Erythroblast (primary cell): ENCODE results near the gene GFAP.

Experiments
- DNase-seq, 2 experiments: peaks; one replicate each; lab custom pipeline; 2025; lab: John Stamatoyannopoulos, UW
- GATA1 ChIP-seq: IDR thresholded peaks from 2 replicates; pipeline ENCODE4 v1.6.1; 2011; ENCODE audit warnings: low read depth, mild to moderate bottlenecking, control low read depth, low read length, moderate library complexity
- POLR2A ChIP-seq: IDR thresholded peaks from 2 replicates; pipeline ENCODE4 v1.6.1; 2011; ENCODE audit warnings: mild to moderate bottlenecking, low read length

The GFAP gene

DNA sequence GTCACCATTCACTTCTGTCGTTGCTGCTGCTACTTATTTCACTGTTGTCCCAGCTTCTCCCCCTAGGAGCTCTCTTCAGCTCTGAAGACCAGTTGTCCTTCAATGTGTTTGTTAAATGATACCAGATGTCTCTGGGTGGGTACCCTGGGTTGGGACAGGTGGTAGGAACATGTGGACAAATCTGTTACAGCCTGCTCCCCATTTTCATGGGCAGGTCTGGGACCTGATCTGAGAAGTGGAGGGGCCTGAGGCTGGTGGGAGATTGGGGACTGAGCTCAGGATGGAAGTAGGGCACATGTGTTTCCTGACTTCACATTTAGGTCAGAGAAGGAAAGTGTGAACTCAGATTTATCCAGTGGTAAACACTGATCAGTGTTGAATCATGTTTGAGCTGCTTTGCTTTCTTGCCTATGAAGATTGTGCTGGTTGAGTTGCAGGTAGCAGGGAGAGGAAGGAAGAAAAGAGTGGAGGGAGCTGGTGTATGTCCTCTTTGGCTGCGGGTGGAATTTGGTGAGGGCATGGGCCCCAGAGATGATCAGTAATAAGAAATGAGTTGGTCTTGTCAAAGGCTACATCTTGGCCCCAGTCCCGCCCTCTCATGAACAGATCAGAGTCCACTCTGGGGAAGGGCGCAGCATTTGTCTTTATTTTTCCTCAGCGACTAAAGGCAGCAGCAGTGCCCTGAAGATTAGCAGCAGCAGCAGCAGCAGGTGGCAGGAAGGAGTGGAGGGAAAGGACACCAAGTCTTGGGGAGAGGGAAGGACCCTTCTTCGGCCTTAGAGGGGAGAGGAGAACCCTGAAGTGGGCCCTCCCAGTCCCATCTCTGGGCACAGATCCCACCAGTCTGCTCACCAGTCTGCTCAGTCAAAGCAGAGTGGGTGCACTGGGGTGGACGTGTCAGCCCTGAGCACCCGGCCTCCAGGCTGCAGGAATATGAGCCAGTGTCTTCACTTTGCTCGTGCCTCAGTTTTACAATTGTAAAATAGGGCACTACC, 10.0 kb downstream of the GFAP start:
- no peak for DNase-seq
- TF ChIP-seq POLR2A (no peak), GATA1 (no peak)

DNA sequence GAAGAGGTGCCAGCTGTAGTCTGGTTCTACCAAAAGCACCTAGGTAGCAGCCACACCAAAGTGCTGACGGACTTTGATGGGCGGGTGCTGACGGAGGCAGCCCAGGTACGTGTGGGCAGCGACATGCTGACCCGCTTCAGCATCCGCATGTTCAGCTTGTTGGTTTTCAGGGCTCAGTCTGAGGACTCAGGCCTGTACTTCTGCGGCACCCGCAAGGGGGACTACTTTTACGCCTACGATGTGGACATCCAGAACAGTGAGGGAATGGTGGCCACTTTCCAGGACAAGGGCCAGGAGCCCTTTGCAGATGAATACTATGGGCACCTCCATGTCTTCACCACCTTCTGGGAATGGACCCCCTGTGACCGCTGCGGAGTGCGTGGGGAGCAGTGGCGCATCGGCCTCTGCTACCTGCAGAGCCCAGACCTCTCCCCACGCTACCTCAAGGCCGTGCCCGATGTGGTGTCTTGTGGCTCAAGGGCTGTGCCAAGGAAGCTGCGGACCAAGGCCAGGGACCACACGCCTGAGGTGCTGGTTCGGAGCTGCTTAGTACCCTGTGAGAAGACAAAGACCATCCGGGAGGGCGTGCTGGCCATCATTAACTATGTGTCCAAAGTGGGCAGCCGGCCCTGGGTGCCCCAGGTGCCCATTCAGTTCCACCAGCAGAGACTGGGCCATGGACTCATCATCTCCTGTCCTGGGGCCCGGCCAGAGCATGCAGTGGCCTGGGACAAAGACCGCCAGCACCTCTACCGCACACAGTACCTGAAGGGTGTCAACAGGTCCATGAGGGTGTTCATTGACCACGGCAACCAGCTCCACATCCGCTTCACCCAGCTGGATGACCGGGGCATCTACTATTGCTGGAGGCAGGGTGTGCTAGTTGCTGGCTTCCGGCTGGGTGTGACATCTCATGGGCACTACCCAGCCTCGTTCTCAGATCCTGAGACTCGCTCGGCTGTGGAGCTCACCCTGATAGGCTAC, 11.0 kb downstream of the GFAP start:
- TF ChIP-seq GATA1 = no peak
- no peak for TF ChIP-seq POLR2A
- no peak for DNase-seq

DNA sequence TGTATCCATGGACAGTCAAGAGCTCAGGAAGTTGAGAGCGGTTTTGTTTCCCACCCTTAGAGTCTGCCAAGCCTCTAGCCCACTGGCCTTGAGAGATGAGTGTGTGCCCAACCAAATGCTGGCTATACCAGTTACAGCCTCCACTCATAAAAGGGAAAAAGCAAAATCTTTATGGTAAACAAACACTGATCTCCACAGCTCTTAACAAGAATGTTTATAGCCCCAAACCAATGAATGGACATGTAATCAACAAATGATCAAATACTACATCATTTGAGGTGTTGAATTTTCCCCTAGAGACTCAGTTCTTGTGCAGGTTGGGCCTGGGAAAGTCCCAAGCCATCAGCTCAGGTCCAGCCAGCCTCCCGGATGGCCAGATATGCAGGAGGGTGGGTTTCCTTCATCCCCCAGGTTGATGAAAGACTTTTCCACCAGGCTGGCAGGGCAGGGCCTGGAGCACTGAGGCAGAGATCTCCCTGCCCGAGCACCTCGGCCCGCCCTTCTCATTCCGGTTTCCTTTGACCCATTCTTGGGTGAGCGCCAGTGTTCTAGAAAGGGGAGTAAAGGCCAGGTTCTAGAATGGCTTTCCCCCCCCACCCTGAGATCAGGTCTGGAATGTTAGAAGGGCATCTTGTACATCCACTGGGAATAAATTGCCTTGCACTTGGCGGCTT, 12.2 kb downstream of the GFAP start:
- no peak for TF ChIP-seq POLR2A
- no peak for TF ChIP-seq GATA1
- no peak for DNase-seq

DNA sequence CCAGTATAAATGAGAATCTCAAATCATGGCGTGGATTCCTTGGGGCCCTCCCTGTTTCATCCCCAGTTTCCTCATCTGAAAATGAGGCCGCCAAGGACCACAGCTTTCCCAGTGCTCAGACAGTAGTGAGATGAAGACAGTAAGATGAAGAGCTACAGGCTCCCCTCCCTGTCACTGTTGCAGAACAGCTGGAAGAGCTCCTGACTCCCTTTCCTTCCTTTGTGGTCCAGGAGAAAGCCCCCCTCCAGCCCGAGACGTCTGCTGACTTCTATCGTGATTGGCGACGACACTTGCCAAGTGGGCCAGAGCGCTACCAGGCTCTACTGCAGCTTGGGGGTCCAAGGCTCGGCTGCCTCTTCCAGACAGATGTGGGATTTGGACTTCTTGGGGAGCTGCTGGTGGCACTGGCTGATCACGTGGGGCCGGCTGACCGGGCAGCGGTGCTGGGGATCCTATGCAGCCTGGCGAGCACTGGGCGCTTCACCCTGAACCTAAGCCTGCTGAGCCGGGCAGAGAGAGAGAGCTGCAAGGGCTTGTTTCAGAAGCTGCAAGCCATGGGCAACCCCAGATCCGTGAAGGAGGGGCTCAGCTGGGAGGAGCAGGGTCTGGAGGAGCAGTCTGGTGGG, 13.1 kb downstream of the GFAP start:
- no peak for DNase-seq
- TF ChIP-seq GATA1 (no peak), POLR2A (no peak)

DNA sequence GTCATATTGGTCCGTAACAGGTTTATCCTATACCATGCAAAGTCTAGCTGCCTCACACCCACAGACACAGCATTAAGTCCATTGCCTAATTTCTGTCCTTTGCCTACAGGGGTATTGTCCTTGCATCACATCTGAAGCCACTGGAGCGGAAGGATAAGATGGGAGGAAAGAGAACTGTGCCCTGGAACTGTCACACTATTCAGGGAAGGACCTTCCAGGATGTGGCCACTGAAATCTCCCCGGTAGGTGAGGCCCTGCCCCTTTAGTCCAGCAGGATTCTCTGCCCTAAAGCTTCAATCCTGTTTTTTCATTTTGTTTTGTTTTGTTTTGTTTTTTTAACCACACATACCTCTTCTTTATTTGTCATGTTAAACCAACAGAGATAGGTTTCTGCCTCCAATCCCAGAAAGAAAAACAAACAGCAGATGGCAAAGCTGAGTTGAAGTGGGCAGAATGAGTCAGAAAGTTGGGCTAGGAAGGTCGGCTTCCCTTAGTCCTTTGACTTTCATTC, 13.8 kb downstream of the GFAP start:
- TF ChIP-seq GATA1 = no peak
- no peak for TF ChIP-seq POLR2A
- DNase-seq = no peak

DNA sequence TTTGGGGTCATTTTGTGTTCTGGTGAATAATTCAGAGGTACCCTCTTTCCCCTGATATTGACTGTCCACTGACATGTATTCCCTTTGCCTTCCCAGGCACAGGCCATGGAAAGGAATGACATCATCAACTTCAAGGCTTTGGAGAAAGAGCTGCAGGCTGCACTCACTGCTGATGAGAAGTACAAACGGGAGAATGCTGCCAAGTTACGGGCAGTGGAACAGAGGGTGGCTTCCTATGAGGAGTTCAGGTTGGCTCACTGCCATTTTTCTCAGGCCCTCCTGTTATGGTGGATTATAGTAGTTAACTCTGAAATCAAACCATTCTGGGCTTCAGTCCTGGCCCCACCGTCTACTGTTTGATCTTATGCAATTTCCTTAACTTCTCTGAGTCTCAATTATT, 14.4 kb downstream of the GFAP start:
- no peak for TF ChIP-seq GATA1
- TF ChIP-seq POLR2A = no peak
- peak in 1 of 2 experiments; percentile 24 for DNase-seq

DNA sequence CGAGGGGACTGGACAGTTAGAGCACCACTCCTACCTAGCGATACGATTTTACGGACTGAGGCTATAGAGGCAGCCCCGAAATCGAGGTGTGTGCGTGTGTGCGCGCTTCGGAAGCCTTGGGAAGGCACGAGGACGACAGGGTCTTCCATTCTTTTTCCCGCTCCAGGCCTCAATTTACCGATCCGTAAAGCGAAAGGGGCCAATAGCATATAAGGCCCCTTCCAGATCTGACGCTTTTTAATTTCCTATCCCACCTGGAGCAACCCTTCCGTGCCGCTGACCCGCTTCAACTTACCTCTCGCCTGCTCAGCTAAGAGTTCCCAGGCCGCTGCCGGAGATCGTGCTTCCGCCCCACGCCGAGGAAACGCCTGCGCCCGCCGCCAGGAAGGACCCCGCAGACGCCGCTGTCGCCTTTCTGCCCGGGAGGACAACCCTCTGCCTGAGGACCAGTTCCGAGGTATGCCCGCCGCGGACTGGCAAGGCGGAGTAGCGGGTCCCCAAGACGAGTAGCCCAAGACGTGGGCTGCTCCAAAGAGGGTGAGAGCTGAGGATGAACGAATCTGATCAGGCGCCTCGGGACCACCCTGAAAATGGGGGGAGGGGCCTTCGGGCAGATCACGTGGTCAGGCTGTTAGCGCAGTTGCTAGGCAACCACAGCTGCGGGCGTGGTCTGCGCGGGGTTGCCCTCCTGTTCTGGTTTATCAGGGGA, 16.1 kb downstream of the GFAP start, which contains the start of gene EFTUD2:
Gene EFTUD2 (minus strand): TSS at position 372 of the 709 bp plus-strand sequence. CDS start 4,924 bp downstream, outside the sequence.
- peak; percentile 96 to 99 for DNase-seq

DNA sequence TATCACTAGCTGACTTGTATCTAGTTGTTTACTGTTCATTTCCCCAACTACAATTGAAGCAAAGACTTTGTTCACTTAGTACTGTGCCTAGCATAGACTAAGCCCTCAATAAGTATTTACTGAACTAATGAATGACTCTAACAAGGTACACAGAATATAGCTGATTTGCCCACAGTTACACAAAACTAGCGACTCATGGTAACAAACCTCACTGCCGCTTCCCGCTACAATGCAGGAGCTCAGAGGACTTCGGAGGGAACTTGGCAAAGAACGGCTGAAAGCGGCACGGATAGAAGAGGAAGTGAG, 16.6 kb downstream of the GFAP start:
- no peak for DNase-seq
- TF ChIP-seq POLR2A = no peak
- no peak for TF ChIP-seq GATA1

More for the DNA sequence above, 16.1 kb downstream of the GFAP start, which contains the start of gene EFTUD2:
- TF ChIP-seq POLR2A = peak; percentile 90
- no peak for TF ChIP-seq GATA1

DNA sequence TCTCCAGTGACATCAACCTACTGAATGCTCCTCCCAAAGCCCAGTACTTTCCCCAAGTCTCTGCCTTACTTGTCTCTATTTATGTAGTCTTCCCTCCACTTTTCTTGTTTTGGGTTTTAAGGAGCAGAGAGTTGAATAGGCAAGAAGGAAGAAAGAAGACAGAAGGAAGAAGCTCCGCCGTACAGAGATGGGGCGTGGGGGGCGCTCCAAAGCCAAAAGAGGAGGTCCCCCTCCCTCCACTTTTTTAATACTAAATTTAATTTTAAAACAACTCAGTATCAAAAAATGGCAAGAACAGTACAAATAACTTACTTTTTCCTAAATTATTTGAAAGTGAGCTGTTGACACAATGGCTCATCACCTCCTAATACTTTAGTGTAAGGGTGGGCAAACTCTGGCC, 20.7 kb downstream of the GFAP start:
- TF ChIP-seq GATA1 = no peak
- DNase-seq = no peak

DNA sequence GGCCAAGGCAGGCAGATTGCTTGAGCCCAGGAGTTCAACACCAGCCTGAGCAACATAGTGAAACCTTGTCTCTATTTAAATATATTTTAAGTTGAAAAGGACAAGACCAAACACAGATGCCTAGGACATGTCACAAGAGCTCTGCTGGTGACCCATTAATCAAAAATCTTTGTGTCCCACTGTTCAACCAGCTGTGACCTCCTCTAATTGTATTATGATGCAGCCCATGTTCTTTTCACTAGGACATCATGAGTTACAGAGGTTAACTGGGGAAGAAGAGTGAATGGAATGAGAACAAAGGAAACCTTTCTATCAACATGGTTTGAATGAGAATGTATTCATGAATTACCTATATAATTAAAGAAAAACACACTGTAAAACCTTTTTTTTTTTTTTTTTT, 23.1 kb downstream of the GFAP start:
- TF ChIP-seq POLR2A (no peak), GATA1 (no peak)
- no peak for DNase-seq

DNA sequence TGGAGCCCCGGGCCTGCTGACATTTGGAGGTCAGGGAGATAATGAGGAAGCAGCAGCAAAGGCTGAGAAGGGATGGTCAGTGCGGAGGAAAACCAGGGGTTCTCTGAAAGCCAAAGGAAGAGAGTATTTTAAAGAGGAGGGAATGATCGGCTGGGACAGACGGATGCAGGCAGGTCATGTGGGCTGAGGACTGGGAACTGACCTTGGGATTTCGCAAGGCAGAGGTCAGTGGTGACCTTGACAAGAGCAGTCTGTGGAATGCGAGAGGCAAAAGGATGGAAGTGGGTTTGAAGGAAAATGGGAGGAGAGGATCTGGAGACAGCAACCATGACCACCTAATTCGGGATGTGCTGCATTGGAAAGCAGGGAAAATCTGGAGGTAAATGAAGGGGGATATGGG, 26.3 kb downstream of the GFAP start:
- TF ChIP-seq POLR2A = no peak
- TF ChIP-seq GATA1 = no peak
- DNase-seq = no peak
